ENCODE data around the gene MPHOSPH9. TPM values are rescaled to one million over a fixed set of nuclear protein-coding genes. Genes with fewer than 3 reads are reported as not detected.

MPHOSPH9 gene
- total RNA-seq, 1 donor from 2014 or later, result 52.6 TPM

DNA sequence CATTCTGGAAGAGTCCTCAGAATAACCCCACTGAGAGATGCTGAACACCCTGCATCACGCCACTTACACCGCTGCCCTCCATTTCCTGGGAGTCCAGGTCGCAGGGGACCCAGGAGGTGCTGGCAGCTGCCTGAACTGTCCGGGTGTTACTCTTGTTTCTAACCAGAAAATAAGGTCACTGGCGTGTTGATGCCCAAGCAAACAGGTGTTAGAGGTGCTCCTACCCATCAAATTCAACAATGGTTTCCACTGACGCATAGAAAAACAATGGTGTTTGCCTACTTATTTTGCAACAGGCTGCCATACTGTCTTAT is 105.8 kb downstream of the MPHOSPH9 start:
- H3K4me3 ChIP-seq (ENCODE audit: low read depth, low read length), result no peak overlapping the region
- TF ChIP-seq, protein P1, sequence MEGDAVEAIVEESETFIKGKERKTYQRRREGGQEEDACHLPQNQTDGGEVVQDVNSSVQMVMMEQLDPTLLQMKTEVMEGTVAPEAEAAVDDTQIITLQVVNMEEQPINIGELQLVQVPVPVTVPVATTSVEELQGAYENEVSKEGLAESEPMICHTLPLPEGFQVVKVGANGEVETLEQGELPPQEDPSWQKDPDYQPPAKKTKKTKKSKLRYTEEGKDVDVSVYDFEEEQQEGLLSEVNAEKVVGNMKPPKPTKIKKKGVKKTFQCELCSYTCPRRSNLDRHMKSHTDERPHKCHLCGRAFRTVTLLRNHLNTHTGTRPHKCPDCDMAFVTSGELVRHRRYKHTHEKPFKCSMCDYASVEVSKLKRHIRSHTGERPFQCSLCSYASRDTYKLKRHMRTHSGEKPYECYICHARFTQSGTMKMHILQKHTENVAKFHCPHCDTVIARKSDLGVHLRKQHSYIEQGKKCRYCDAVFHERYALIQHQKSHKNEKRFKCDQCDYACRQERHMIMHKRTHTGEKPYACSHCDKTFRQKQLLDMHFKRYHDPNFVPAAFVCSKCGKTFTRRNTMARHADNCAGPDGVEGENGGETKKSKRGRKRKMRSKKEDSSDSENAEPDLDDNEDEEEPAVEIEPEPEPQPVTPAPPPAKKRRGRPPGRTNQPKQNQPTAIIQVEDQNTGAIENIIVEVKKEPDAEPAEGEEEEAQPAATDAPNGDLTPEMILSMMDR (conservative IDR thresholded peaks at IDR 0.05; ENCODE audit: low read depth, low read length), result no peak
- no peak for DNase-seq (ENCODE audit: low read depth)

DNA sequence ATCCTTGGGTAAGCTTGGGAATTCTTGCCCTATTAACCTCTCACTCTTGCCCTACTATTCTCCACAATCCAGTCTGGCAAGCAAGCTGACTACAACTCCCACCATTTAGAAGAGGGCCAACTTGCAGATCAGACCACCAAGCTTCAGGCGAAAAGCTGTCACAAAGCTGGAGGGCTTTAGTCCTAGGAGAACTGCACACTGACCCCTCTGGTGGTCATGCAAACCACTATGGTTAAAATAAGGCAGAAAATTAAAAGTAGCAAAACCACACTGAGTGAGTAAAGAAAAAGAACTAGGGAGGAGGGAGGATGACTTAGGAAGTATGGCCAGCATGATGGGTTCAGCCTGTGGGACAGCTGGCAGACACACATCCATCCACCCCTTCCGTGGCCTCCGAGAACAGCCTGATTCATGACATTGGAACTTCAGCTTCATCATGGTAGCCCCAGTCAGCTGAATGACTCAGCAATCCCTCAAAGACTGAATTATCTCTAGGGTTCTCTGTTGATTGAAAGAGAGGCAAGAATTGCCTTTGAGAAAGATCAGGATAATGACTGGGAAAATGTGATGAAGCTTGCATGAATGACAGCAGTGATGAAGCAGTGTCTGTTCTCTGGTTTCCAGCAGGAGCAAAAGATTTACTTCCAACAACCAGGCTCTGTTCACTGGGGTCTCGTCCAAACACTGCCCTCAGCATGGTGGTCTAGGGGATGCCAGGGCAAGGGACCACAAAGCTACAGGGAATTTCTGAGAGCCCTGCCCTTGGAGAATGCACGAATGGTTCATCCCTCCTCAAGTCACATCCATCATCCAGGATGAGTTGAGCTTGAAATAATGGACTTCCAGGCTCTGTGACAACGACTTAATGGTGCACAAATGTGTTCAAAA is 106.4 kb downstream of the MPHOSPH9 start:
- no peak overlapping the region for H3K4me3 ChIP-seq (ENCODE audit: low read depth, low read length)
- TF ChIP-seq, protein P1 (conservative IDR thresholded peaks at IDR 0.05; ENCODE audit: low read depth, low read length), result peak; percentile 28
- no peak for DNase-seq (ENCODE audit: low read depth)

DNA sequence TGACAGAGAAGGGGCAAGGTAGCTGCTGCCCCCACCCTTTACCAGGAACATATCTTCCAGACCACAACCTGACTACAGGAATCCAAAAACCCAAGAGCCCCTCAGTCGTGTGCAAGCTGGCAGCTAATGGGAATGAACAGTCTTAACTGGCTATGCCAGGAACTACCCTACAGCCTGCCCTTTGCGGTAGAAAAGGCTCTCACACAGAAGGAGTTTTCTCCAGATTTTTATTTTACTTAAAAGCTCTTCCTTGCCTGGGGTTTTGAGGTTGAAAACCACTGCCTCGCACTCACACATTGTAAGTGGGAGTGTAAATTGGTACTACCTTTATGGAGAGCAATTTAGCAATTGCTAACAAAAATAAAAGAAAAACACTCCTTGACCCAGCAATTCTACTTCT is 110.3 kb downstream of the MPHOSPH9 start:
- no peak overlapping the region for H3K4me3 ChIP-seq (ENCODE audit: low read depth, low read length)
- no peak for DNase-seq (ENCODE audit: low read depth)
- TF ChIP-seq, protein P1 (conservative IDR thresholded peaks at IDR 0.05; ENCODE audit: low read depth, low read length), result no peak

DNA sequence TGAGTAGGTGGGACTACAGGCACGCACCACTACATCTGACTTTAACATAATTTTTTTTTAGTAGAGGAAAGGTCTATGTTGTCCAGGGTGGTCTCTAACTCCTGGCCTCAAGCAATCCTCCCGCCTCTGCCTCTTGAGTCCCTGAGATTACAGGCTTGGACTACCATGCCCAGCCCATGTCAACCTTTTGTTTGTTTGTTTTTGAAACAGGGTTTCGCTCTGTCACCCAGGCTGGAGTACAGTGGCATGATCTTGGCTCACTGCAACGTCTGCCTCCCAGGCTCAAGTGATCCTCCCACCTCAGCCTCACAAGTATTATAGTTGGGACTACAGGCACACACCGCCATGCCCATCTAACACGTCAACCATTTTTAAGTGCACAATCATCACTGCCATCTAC is 111.3 kb downstream of the MPHOSPH9 start:
- TF ChIP-seq, protein P1 (conservative IDR thresholded peaks at IDR 0.05; ENCODE audit: low read depth, low read length), result no peak
- no peak for DNase-seq (ENCODE audit: low read depth)
- H3K4me3 ChIP-seq (ENCODE audit: low read depth, low read length), result no peak overlapping the region

DNA sequence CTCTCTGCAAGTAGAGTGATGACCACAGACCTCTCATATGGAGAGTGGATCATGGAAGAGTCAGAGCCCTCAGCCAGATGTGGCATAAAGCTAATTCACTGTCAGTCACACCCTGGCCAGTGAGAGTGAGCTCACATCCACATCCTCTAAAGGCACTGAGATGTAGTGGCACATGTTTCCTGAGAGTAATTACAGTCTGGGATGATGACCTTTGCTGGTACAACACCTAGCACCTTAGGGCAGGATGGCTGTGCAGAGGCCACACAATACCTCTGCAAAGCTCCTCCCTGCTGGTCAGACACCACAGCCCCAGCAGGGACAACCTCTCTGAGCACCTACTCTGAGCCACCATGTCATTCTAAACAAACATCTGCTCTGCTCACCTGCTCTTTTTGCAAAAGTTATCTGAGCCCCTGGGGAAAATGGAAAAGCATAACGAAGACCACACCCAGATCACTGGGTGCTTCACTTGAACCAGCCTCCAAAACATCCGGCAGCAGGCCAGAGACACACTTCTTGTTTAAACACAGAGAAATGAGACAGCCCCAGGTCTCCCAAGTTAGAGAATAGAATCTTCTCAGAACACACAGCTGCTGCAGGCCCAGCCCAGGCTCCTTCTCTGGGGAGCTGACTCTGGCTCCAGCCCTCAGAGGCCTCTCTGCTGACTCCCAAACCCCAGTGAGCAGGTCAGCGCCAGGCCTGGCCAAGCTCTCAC is 112.3 kb downstream of the MPHOSPH9 start:
- no peak overlapping the region for H3K4me3 ChIP-seq (ENCODE audit: low read depth, low read length)
- TF ChIP-seq, protein P1 (conservative IDR thresholded peaks at IDR 0.05; ENCODE audit: low read depth, low read length), result no peak
- DNase-seq (ENCODE audit: low read depth), result no peak

DNA sequence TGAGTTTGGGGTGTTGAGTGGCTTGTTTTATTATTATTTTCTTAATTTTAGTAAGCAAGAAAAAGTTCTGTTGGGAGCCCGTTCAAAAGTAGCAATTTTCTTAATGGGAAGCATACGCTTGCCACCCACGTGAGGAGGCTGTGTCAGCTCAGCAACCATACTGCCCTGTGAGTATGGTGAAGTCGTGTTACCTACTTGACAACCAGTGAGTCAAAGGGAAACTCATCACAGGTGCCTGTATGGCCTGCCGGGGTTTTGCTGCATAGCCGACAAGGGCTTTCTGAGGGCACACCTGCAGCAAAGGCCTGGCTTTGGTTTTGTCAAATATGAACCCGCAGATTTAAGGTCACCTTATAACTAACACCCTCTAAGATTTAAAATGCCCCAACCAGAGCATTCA is 113.1 kb downstream of the MPHOSPH9 start:
- H3K4me3 ChIP-seq (ENCODE audit: low read depth, low read length), result no peak overlapping the region
- DNase-seq (ENCODE audit: low read depth), result no peak
- TF ChIP-seq, protein P1 (conservative IDR thresholded peaks at IDR 0.05; ENCODE audit: low read depth, low read length), result no peak

All from epithelial cell of proximal tubule (primary cell).